ENCODE measurements around the gene RBP2. TPM values are rescaled to one million over a fixed set of nuclear protein-coding genes. Genes with fewer than 3 reads are reported as not detected.

Gene RBP2
- total RNA-seq, 1 donor, result not detected

DNA sequence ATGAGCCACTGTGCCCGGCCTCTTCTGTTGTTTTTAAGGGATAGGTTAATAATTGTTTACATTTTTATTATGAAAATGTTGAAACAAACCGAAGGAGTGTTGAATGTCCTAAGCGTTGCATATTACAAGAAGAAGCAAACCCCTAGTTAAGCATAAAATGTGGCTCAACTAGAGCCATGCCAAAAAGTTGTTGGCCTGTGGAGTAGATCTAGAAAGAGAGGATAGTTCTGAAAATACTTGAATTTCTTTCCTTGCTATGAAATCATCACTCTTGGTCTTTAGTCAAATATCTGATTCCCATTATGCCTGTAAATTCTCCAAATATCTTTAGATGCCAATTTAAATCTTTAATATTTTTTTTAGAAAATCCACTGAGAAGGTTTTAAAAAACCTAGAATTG lies 12.8 kb downstream of the RBP2 start:
- Histone ChIP-seq H3K4me1 (ENCODE audit: insufficient read depth, low read length) (no peaks in the 10 kb centered on the region), H3K27me3 (ENCODE audit: insufficient read depth, low read length) (no peaks in the 10 kb centered on the region), H3K4me3 (ENCODE audit: low read length) (no peak overlapping the region), H3K9me3 (ENCODE audit: low read depth, low read length) (no peaks in the 10 kb centered on the region)

DNA sequence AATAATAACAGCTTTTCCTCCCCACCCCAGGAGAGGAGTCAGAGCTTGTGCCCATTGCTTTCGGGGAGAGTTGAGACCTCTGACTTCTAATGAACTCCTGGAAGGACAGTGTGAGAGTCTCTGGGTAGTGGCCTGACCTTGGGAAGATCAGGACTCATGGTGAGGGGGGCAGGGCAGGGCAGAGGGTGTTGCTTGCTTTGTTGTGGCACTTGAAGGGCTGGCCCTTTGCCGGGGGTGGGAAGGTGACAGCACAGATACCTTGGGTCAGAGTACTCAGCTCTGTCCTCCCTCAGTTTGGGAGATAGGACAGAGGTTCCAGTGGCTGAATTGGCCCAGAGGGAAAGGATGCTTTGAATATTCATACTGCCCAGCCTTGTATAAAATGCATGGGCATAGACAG lies 15.8 kb downstream of the RBP2 start:
- no peaks in the 10 kb centered on the region for H3K9me3 ChIP-seq (ENCODE audit: low read depth, low read length)
- H3K4me3 ChIP-seq (ENCODE audit: low read length), result no peak overlapping the region
- no peaks in the 10 kb centered on the region for H3K4me1 ChIP-seq (ENCODE audit: insufficient read depth, low read length)
- H3K27me3 ChIP-seq (ENCODE audit: insufficient read depth, low read length), result no peaks in the 10 kb centered on the region

DNA sequence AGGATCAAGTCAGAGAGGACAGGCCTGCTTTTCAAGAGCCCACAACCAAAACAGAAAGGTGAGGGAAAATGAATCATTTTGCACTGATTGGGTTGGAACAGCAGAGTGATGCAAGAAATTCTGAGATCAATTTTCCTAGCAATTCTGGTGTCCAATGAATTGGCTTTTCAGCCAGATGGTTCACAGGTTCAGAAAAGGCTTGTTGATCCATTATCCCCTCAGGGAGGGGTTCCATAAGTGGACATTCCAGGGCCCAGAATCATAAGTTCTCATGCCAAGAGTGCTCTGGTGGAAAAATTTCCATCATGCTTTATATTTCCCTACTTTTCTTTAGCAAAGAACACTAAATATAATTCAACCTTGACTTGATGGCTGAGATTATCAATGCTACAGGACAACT lies 16.2 kb downstream of the RBP2 start:
- Histone ChIP-seq H3K27me3 (ENCODE audit: insufficient read depth, low read length) (no peaks in the 10 kb centered on the region), H3K4me3 (ENCODE audit: low read length) (no peak overlapping the region), H3K4me1 (ENCODE audit: insufficient read depth, low read length) (no peaks in the 10 kb centered on the region), H3K9me3 (ENCODE audit: low read depth, low read length) (no peaks in the 10 kb centered on the region)

DNA sequence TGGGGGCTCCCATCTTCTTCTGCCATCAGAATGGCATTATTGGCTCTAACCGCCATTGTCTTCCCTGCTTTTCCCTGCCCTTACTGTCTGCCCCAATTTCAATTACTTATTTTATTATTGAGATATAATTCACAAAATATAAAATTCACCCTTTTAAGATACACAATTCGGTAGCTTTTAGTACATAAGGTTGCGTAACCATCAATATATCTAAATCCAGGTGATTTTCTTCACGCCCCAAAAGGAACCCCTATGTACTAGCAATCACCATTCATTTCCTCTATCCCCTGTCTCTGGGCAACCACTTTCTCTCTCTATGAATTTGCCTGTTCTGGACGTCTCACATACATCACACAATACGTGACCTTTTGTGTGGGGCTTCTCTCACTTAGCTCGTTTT lies 18.0 kb downstream of the RBP2 start:
- Histone ChIP-seq H3K27me3 (ENCODE audit: insufficient read depth, low read length) (no peaks in the 10 kb centered on the region), H3K9me3 (ENCODE audit: low read depth, low read length) (no peaks in the 10 kb centered on the region), H3K4me1 (ENCODE audit: insufficient read depth, low read length) (no peaks in the 10 kb centered on the region), H3K4me3 (ENCODE audit: low read length) (no peak overlapping the region)

DNA sequence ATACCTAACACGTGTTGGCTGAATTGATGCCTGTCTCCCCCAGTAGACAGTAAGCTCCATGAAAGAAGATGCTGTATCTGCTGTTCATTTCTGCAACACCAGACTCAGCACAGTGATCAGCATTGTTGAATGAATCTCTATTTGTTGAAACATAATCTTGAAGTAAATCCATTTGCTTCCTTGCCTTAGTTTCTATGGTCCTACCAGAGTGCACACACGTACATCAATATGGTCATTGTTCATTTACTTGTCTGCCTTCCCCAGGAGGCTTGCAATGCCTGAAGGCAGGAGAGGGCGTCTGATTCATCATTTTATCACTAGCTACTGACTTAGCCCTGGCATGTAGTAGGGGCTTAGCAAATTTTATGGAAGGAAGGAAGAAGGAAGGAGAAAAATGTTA lies 19.2 kb downstream of the RBP2 start:
- no peaks in the 10 kb centered on the region for H3K4me1 ChIP-seq (ENCODE audit: insufficient read depth, low read length)
- H3K4me3 ChIP-seq (ENCODE audit: low read length), result no peak overlapping the region
- no peaks in the 10 kb centered on the region for H3K27me3 ChIP-seq (ENCODE audit: insufficient read depth, low read length)
- H3K9me3 ChIP-seq (ENCODE audit: low read depth, low read length), result no peaks in the 10 kb centered on the region

DNA sequence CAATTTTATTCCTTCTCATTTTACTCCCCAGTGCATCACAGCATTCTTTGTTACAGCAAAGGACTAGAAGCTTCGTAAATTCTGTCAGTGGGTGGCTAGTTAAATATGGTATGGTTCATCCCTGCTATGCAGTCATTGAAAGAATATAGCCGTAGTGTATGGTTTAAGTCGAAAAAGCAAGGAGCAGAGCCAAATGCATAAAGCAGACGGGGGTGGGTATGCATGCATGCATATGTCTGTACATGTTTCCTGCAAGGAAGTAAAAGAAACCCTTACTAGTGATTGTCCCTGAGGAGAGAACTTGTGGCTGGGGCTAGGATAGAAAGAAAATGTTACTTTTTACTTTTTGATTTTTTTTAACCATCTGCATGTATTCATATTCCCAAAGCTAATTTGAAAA lies 19.9 kb downstream of the RBP2 start:
- Histone ChIP-seq H3K4me3 (ENCODE audit: low read length) (no peak overlapping the region), H3K27me3 (ENCODE audit: insufficient read depth, low read length) (no peaks in the 10 kb centered on the region), H3K4me1 (ENCODE audit: insufficient read depth, low read length) (no peaks in the 10 kb centered on the region), H3K9me3 (ENCODE audit: low read depth, low read length) (no peaks in the 10 kb centered on the region)

DNA sequence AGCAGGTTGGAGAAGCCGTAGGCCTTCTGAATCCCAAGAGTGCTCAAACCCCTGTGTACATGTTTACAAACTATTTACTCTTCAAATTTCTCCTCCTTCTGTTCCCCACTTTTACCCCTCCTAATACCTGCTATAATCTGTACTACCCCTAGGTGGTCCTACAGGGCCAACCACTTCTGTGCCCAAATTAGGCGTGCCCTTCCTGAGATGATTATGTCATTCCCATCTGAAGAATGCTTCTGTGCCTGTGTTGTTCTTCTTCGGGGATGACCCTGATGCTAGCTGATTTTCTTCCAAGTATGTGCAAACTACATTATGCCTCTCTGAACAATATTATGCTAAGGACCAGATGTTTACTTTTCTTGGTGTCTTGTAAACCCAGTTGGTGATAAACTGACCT lies 20.5 kb downstream of the RBP2 start:
- Histone ChIP-seq H3K27me3 (ENCODE audit: insufficient read depth, low read length) (no peaks in the 10 kb centered on the region), H3K4me3 (ENCODE audit: low read length) (no peak overlapping the region), H3K4me1 (ENCODE audit: insufficient read depth, low read length) (no peaks in the 10 kb centered on the region), H3K9me3 (ENCODE audit: low read depth, low read length) (no peaks in the 10 kb centered on the region)

DNA sequence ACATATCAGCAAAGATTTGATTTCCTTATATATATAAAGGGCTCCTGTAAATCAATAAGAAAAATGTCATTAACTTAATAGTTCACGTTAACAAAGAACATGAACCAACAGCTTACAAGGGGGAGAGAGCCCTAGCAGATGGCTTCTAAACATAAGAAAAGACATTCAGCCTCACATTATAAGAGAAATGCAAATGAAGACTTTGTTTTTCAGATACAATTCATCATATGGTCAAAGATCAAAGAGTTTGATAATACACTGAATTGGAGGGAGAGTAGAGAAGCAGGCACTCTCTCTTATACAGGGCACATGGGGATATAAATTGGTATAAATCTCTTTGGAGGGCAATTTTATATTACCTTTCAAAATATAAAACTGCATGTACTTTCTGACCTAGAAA lies 21.1 kb downstream of the RBP2 start:
- H3K4me1 ChIP-seq (ENCODE audit: insufficient read depth, low read length), result no peaks in the 10 kb centered on the region
- no peaks in the 10 kb centered on the region for H3K27me3 ChIP-seq (ENCODE audit: insufficient read depth, low read length)
- H3K9me3 ChIP-seq (ENCODE audit: low read depth, low read length), result no peaks in the 10 kb centered on the region
- H3K4me3 ChIP-seq (ENCODE audit: low read length), result no peak overlapping the region

- no peaks in the 10 kb centered on the region for H3K27me3 ChIP-seq (ENCODE audit: insufficient read depth, low read length)
- no peak overlapping the region for H3K4me3 ChIP-seq (ENCODE audit: low read length)
- H3K9me3 ChIP-seq (ENCODE audit: low read depth, low read length), result no peaks in the 10 kb centered on the region
- H3K4me1 ChIP-seq (ENCODE audit: insufficient read depth, low read length), result no peaks in the 10 kb centered on the region
Measured at GRCh38 chr3:139454346-139454745, 22.0 kb downstream of the RBP2 start.

GRCh38 chr3:139450159-139450558 lies 26.2 kb downstream of the RBP2 start:
- no peaks in the 10 kb centered on the region for H3K27me3 ChIP-seq (ENCODE audit: insufficient read depth, low read length)
- H3K4me1 ChIP-seq (ENCODE audit: insufficient read depth, low read length), result no peaks in the 10 kb centered on the region
- no peaks in the 10 kb centered on the region for H3K9me3 ChIP-seq (ENCODE audit: low read depth, low read length)
- no peak overlapping the region for H3K4me3 ChIP-seq (ENCODE audit: low read length)

GRCh38 chr3:139449566-139449965 lies 26.8 kb downstream of the RBP2 start:
- Histone ChIP-seq H3K27me3 (ENCODE audit: insufficient read depth, low read length) (no peaks in the 10 kb centered on the region), H3K4me3 (ENCODE audit: low read length) (no peak overlapping the region), H3K9me3 (ENCODE audit: low read depth, low read length) (no peaks in the 10 kb centered on the region), H3K4me1 (ENCODE audit: insufficient read depth, low read length) (no peaks in the 10 kb centered on the region)

DNA sequence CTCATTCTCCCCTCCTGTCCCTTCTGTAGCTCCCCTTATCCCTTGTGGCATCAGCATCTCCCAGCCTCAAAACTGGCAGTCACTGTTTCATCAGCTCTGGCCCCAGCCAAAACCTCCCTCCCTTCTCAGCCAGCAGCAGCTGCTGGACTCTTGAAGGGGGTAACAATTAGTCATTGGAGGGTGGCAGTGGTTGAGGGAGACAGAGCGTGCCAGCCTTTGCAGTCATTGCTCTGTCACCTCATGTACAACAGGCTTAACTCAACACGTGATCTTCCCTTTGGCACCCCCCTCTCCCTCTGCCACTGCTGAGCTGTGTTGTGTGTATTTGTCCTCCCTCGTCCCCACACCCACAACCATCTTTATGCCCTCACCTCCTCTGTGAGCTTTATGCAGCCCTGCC lies 28.2 kb downstream of the RBP2 start:
- Histone ChIP-seq H3K27me3 (ENCODE audit: insufficient read depth, low read length) (no peaks in the 10 kb centered on the region), H3K4me1 (ENCODE audit: insufficient read depth, low read length) (no peaks in the 10 kb centered on the region), H3K9me3 (ENCODE audit: low read depth, low read length) (no peaks in the 10 kb centered on the region)

DNA sequence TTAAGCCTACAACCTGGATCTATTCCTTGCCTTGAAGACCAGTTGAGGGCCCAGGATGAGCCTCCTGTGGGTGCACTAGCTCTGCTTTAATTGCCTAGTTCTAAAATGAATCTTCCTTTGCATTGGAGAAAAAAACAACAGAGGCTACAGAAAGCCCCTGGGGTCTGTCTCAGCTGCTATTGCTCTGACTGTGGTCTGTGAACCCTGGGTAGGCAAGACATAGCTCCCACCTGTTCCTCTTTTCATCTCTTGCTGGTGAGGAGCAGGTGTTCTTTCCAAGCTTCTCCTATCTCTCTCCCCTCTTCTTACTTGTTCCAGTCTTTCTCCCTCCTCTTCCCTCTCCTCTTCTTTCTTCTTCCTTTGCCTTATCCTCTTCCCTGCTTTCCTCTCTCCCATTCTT lies 28.8 kb downstream of the RBP2 start:
- no peaks in the 10 kb centered on the region for H3K9me3 ChIP-seq (ENCODE audit: low read depth, low read length)
- no peaks in the 10 kb centered on the region for H3K27me3 ChIP-seq (ENCODE audit: insufficient read depth, low read length)
- no peak overlapping the region for H3K4me3 ChIP-seq (ENCODE audit: low read length)

More for the DNA sequence above, 28.2 kb downstream of the RBP2 start:
- no peak overlapping the region for H3K4me3 ChIP-seq (ENCODE audit: low read length)

GRCh38 chr3:139444446-139444845 lies 31.9 kb downstream of the RBP2 start:
- no peak overlapping the region for H3K4me3 ChIP-seq (ENCODE audit: low read length)
- H3K27me3 ChIP-seq (ENCODE audit: insufficient read depth, low read length), result no peaks in the 10 kb centered on the region

More for the DNA sequence above, 28.8 kb downstream of the RBP2 start:
- no peaks in the 10 kb centered on the region for H3K4me1 ChIP-seq (ENCODE audit: insufficient read depth, low read length)

GRCh38 chr3:139443186-139443585 lies 33.1 kb downstream of the RBP2 start:
- H3K27me3 ChIP-seq (ENCODE audit: insufficient read depth, low read length), result no peaks in the 10 kb centered on the region
- no peak overlapping the region for H3K4me3 ChIP-seq (ENCODE audit: low read length)
- H3K4me1 ChIP-seq (ENCODE audit: insufficient read depth, low read length), result no peaks in the 10 kb centered on the region
- no peaks in the 10 kb centered on the region for H3K9me3 ChIP-seq (ENCODE audit: low read depth, low read length)

More at GRCh38 chr3:139444446-139444845, 31.9 kb downstream of the RBP2 start:
- Histone ChIP-seq H3K4me1 (ENCODE audit: insufficient read depth, low read length) (no peaks in the 10 kb centered on the region), H3K9me3 (ENCODE audit: low read depth, low read length) (no peaks in the 10 kb centered on the region)

DNA sequence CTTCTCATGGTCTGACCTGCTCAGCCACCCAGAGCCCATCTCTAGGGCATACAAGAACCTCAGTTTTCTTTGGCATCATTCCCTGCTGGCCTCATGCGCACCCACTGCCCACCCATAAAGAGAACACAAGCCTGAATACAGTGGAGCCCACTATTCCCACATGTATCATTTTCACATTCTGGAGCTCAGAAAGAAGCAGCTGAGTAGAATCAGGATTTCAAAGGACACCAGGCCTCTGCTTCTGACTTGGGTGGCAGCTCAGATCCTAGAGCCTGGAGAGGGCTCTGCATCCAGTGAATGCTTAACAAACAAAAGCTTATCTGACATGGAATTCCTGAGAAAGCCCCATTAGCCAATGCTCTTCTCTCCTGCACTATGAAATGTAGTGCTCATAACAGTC lies 34.7 kb downstream of the RBP2 start:
- Histone ChIP-seq H3K4me1 (ENCODE audit: insufficient read depth, low read length) (no peaks in the 10 kb centered on the region), H3K27me3 (ENCODE audit: insufficient read depth, low read length) (no peaks in the 10 kb centered on the region), H3K4me3 (ENCODE audit: low read length) (no peak overlapping the region)

More for the DNA sequence above, 34.7 kb downstream of the RBP2 start:
- no peaks in the 10 kb centered on the region for H3K9me3 ChIP-seq (ENCODE audit: low read depth, low read length)

Data from mononuclear cell (primary cell).